ENCODE measurements around the gene TRMO. TPM values are rescaled to one million over a fixed set of nuclear protein-coding genes. Genes with fewer than 3 reads are reported as not detected.

TRMO gene
- total and polyA plus RNA-seq, 2 experiments from 2014 or later = 5.0 to 6.4 TPM

GRCh38 chr9:97905228-97905627 is 17.1 kb downstream of the TRMO start:
- Mint-ChIP-seq H3K27me3 (ENCODE audit: insufficient read depth, low read depth, poor library complexity) (no peaks in the 10 kb centered on the region), H3K36me3 (ENCODE audit: low read depth) (peaks cover 5% of the 10 kb centered on the region; the same call in 2 of the 3 replicates), H3K4me3 (no peak overlapping the region), H3K4me1 (no peaks in the 10 kb centered on the region), H3K27ac (no peak overlapping the region), H3K9me3 (no peaks in the 10 kb centered on the region)
- TF ChIP-seq, protein P1, sequence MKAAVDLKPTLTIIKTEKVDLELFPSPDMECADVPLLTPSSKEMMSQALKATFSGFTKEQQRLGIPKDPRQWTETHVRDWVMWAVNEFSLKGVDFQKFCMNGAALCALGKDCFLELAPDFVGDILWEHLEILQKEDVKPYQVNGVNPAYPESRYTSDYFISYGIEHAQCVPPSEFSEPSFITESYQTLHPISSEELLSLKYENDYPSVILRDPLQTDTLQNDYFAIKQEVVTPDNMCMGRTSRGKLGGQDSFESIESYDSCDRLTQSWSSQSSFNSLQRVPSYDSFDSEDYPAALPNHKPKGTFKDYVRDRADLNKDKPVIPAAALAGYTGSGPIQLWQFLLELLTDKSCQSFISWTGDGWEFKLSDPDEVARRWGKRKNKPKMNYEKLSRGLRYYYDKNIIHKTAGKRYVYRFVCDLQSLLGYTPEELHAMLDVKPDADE (IDR thresholded peaks at IDR 0.05) = no peak
- no peaks in the 10 kb centered on the region; the same call in 1 of the 2 replicates for H4K20me1 ChIP-seq (replicated peaks; ENCODE audit: insufficient read depth)
- no peak for ATAC-seq
- H2AFZ ChIP-seq = no peak overlapping the region
- H3K27me3 ChIP-seq (ENCODE audit: insufficient read depth) = no peaks in the 10 kb centered on the region
- H3K4me1 ChIP-seq (ENCODE audit: insufficient read depth) = no peaks in the 10 kb centered on the region
- no peak for DNase-seq (ENCODE audit: low spot score)
- H3K4me3 ChIP-seq = no peak overlapping the region
- H3K36me3 ChIP-seq (ENCODE audit: insufficient read depth) = no peaks in the 10 kb centered on the region; the same call in 1 of the 2 replicates
- no peaks in the 10 kb centered on the region for H3K79me2 ChIP-seq (replicated peaks; ENCODE audit: insufficient read depth)
- no peaks in the 10 kb centered on the region for H3K9me2 ChIP-seq (ENCODE audit: insufficient read depth)
- H3K27ac ChIP-seq (ENCODE audit: low read depth) = no peak overlapping the region
- H3K4me2 ChIP-seq = no peak overlapping the region
- H3F3A ChIP-seq (replicated peaks; ENCODE audit: low read depth) = no peaks in the 10 kb centered on the region

DNA sequence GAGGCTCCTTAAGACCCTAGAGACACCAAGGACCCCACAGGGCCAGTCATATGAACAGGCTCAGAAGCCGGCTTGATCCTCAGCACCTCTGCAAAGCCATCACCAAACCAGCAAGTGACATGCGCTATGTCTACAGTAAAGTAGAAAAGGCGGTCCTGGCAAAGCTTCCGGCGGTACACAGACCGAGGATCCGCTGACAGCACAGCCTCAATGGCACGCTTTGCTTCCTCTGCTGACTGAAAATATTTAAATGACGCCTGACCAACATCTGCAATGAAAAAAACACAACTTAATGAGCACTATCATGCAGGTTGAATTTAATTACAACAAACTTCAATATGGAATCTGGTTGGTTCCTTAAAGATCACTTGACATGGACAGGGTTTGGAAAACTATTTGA is 17.6 kb downstream of the TRMO start:
- H3K79me2 ChIP-seq (replicated peaks; ENCODE audit: insufficient read depth) = no peaks in the 10 kb centered on the region
- Mint-ChIP-seq H3K4me1 (no peaks in the 10 kb centered on the region), H3K36me3 (ENCODE audit: low read depth) (peaks cover 3% of the 10 kb centered on the region; the same call in 2 of the 3 replicates), H3K9me3 (no peaks in the 10 kb centered on the region), H3K27ac (no peak overlapping the region), H3K4me3 (no peak overlapping the region), H3K27me3 (ENCODE audit: insufficient read depth, low read depth, poor library complexity) (no peaks in the 10 kb centered on the region)
- H3K27ac ChIP-seq (ENCODE audit: low read depth) = no peak overlapping the region
- H3K4me2 ChIP-seq = no peak overlapping the region
- no peak for DNase-seq (ENCODE audit: low spot score)
- no peaks in the 10 kb centered on the region for H3K36me3 ChIP-seq (ENCODE audit: insufficient read depth)
- ATAC-seq = no peak
- H3K27me3 ChIP-seq (ENCODE audit: insufficient read depth) = no peaks in the 10 kb centered on the region
- H3K9me2 ChIP-seq (ENCODE audit: insufficient read depth) = no peaks in the 10 kb centered on the region
- no peak overlapping the region for H2AFZ ChIP-seq
- TF ChIP-seq EZH2phosphoT487 (IDR thresholded peaks at IDR 0.05; ENCODE audit: unreplicated experiment) (no peak), ZNF462 (CRISPR knock-in tag; IDR thresholded peaks at IDR 0.05) (no peak)
- TF ChIP-seq, protein P1 (IDR thresholded peaks at IDR 0.05) = no peak
- no peak overlapping the region for H3K4me3 ChIP-seq
- H3K4me1 ChIP-seq (ENCODE audit: insufficient read depth) = no peaks in the 10 kb centered on the region
- H3F3A ChIP-seq (replicated peaks; ENCODE audit: low read depth) = no peaks in the 10 kb centered on the region
- H4K20me1 ChIP-seq (replicated peaks; ENCODE audit: insufficient read depth) = no peaks in the 10 kb centered on the region; the same call in 1 of the 2 replicates

Measured in GM23338 (cell line).